Omental fat pad (tissue), 4 donors: ENCODE data around the gene EGLN2. TPM values are rescaled to one million over a fixed set of nuclear protein-coding genes. Genes with fewer than 3 reads are reported as not detected.
"Not testable (repeated sequence)": the region's sequence is repeated elsewhere in the genome, so short reads cannot be mapped to it uniquely, and the experiment has no call there.

Experiments used
- ATAC-seq: fragments of 150-250 bp; one replicate; pipeline ENCODE4 v1.9.1; 2016; ENCODE audit warnings: mild to moderate bottlenecking, moderate library complexity; ENCODE audit not compliant: low FRiP score
- DNase-seq: peaks from one replicate; pipeline ENCODE4 v3.0.0-alpha.2; 2019; ENCODE audit warnings: low spot score
- CTCF ChIP-seq, 3 donors: fragments of 450-650 bp; IDR thresholded peaks; one replicate each; pipeline ENCODE4 v1.5.1; 2016 to 2017; ENCODE audit warnings: antibody characterized with exemption in 3 of 3, mild to moderate bottlenecking in 3 of 3, moderate library complexity in 2 of 3
- total RNA-seq, 4 donors: library from RNA; depleted of rRNA; stranded (reverse); fragments of >200 nt; gene quantifications; one replicate each; pipeline ENCODE4 v1.1.0, GENCODE V29; 2016

The EGLN2 gene
- total RNA-seq, 4 donors from 2014 or later, result 91.6 to 107 (median 101) TPM

DNA sequence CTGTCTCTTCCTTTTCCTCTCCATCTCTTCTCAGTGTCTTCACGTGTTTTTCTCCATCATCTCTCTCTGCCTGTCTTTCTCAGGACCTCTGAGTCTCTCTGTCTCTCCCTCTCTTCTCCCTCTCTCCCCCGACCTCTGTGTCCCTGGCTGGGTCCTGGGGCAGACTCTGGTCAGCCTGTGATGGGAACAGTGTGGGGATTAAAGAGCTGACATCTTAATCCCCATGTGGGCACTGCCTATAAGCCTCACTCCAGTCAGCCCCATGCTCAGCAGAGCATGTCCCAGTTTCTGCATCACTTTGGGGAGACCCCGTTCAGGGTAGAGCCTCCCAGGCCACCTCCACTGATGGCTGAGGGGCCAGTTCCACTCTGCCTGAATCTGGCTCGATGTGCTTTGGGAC is 16.2 kb downstream of the EGLN2 start:
- ATAC-seq, result no peak
- no peak for TF ChIP-seq CTCF (IDR thresholded peaks at IDR 0.05)
- DNase-seq, result no peak

DNA sequence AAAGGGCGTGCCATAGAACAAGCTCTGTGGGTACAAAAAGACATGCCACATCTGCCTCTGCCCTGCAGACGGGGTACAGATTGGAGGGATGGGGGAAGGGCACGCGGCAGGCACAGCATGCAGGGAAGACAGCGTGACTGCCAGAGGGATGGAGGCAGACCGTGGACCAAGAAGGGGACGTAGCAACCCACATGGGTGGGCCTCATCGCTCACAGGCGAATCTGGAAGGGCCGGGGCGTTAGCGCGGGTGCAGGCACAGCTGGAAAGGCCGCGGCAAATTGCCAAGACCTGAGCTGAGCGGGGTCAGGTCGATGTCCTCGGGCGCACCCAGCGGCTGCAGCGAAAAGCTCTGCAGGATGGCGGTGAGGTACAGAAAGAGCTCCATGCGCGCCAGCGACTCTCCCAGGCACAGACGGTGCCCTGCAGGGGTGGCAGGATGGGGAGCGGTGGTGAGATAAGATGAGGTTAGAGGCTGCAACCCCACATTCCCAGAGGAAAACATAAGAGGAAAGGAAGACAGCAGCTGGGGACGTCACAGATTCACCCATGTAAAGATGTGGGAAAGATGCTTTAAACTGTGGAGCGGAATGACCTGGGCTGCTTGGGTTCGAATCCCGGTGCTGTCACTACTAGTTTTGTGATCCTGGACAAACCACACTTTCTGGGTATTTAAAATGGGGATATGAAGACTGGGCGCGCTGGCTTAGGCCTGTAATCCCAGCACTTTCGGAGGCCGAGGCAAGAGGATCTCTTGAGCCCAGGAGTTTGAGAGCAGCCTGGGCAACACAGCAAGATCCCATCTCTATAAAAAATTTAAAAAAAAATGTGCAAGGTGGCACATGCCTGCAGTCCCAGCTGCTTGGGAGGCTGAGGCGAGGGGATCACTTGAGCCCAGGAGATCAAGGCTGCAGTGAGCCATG is 19.7 kb downstream of the EGLN2 start:
- DNase-seq, result peak; percentile 79
- ATAC-seq, result peak; percentile 89

- peak in 1 of 3 donors; percentile 22 for TF ChIP-seq CTCF (IDR thresholded peaks at IDR 0.05)
- DNase-seq, ATAC-seq: not testable (repeated sequence)
These were observed 20.7 kb downstream of the EGLN2 start for GRCh38 chr19:40819479-40820234.

- no peak for ATAC-seq
- no peak for DNase-seq
- no peak for TF ChIP-seq CTCF (IDR thresholded peaks at IDR 0.05)
These were observed 23.2 kb downstream of the EGLN2 start for GRCh38 chr19:40822161-40822560.

- ATAC-seq, DNase-seq: not testable (repeated sequence)
These were observed 23.9 kb downstream of the EGLN2 start for GRCh38 chr19:40822704-40823553.

DNA sequence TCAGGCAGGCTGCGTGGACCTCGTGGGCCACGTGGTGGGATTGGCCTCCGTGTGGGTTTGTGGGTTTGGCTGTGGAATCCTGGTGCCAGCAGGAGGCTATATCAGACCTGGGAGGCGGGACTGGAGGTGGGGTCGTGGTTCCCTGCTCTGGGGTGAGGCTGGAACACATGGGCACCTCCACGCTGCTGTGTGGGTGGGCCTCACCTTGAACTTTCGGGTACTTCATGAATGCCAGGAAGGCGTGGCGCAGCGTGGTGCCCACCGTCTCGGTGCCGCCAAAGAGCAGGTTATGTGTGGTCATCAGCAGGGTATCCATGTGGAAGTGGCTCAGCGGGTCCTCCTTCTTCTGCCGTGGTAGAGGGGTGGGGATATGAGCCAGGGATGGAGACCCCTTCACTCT is 25.9 kb downstream of the EGLN2 start:
- DNase-seq, ATAC-seq: not testable (repeated sequence)

- not testable (repeated sequence) for DNase-seq, ATAC-seq
These were observed 26.6 kb downstream of the EGLN2 start for GRCh38 chr19:40825460-40826095.

DNA sequence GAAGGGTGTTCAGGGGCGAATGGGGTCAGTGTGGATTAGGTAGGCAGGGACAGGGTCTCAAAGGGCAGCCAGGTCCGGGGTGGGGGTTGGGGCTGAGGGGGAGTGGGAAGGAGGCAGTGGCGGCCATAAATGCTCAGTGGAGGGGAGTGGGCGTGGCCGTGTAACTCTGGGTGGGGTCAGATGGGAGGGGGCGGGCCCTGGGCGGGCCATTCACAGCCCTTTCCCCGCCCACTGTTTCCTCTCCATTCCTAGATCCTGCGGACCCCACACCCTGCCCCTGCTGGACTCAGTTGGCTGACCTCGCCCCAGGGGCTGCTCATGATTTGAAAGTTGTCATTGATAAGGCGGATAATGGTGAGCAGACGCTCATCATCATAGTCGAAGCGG is 27.3 kb downstream of the EGLN2 start:
- peak; percentile 8 for ATAC-seq
- not testable (repeated sequence) for DNase-seq

DNA sequence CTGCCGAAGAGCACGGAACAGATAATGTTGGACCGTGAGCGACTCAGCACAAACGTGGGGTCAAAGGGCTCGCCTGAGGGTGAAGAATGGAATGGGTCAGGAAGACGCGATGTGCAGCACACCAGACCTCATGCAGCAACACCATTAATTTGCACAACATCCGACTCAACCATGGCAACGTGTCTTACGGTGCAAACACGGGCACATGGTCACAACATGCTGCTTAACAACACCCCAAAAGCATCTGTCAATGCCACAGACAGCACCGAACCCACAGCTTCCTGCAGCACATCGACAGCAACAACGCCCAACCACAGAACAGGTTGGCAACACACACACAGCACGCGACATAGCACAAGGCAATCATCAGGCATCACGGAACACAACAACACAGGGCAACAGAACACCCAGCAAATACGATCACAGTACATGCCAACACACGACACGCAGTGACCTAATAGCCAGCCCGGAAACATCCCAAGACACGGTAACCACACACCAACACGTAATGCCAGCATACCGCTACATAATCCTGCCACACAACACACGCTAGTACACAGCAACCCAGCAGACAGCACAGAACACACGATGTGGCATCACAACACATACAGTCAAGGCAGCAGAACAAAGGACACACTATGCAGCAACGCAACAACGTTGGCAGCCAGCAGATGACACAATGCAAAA is 27.9 kb downstream of the EGLN2 start:
- ATAC-seq, result peak; percentile 3
- not testable (repeated sequence) for DNase-seq
